Liver (tissue), 3 donors: ENCODE results near the gene TMCC2.

ENCODE experiments used
- ATF3 ChIP-seq: IDR thresholded peaks from 2 replicates; pipeline ENCODE4 v1.6.1; 2016; ENCODE audit warnings: antibody characterized with exemption
- CTCF ChIP-seq: fragments of 150-350 bp; IDR thresholded peaks from 2 replicates; pipeline ENCODE4 v1.5.1; 2017; ENCODE audit warnings: improper control_type of control experiment, low read depth, low read length; ENCODE audit not compliant: missing input control
- FOXA1 ChIP-seq: IDR thresholded peaks from 2 replicates; pipeline ENCODE4 v1.6.1; 2016; ENCODE audit warnings: antibody characterized with exemption
- GABPA ChIP-seq, 2 donors: IDR thresholded peaks in 1 of 2; conservative IDR thresholded peaks in 1 of 2; 2 replicates each; pipeline ENCODE4 v1.6.1; 2016; ENCODE audit warnings: antibody characterized with exemption in 2 of 2, mild to moderate bottlenecking in 1 of 2, moderate library complexity in 1 of 2
- HNF4A ChIP-seq, 2 donors: conservative IDR thresholded peaks; 2 replicates each; pipeline ENCODE4 v1.6.1; 2016; ENCODE audit warnings: antibody characterized with exemption in 2 of 2, mild to moderate bottlenecking in 2 of 2
- JUND ChIP-seq, 2 donors: IDR thresholded peaks; 2 replicates each; pipeline ENCODE4 v1.6.1; 2016; ENCODE audit warnings: antibody characterized with exemption in 2 of 2
- MAX ChIP-seq: IDR thresholded peaks from 2 replicates; pipeline ENCODE4 v1.6.1; 2016; ENCODE audit warnings: antibody characterized with exemption
- RAD21 ChIP-seq, 2 donors: IDR thresholded peaks; 2 replicates each; pipeline ENCODE4 v1.6.1; 2016; ENCODE audit warnings: antibody characterized with exemption in 2 of 2, mild to moderate bottlenecking in 2 of 2
- REST ChIP-seq: IDR thresholded peaks from 2 replicates; pipeline ENCODE4 v1.6.1; 2016; ENCODE audit warnings: antibody characterized with exemption, mild to moderate bottlenecking
- TAF1 ChIP-seq: conservative IDR thresholded peaks from 2 replicates; pipeline ENCODE4 v1.6.1; 2016; ENCODE audit warnings: antibody characterized with exemption, mild to moderate bottlenecking
- YY1 ChIP-seq: IDR thresholded peaks from 2 replicates; pipeline ENCODE4 v1.6.1; 2016; ENCODE audit warnings: antibody characterized with exemption, mild to moderate bottlenecking
- donor health status: healthy.
- donor health status: healthy.

- no peak for TF ChIP-seq CTCF
- TF ChIP-seq FOXA1: no peak
- no peak for TF ChIP-seq GABPA (IDR thresholded peaks at IDR 0.05 in 1 of 2, conservative IDR thresholded peaks at IDR 0.05 in 1 of 2)
- no peak for TF ChIP-seq YY1
- TF ChIP-seq MAX: no peak
- TF ChIP-seq REST: no peak
- TF ChIP-seq TAF1: no peak
- no peak for TF ChIP-seq JUND (IDR thresholded peaks at IDR 0.05)
- no peak for TF ChIP-seq ATF3
- no peak for TF ChIP-seq HNF4A (conservative IDR thresholded peaks at IDR 0.05)
- TF ChIP-seq RAD21 (IDR thresholded peaks at IDR 0.05): no peak
These were observed 63.9 kb downstream of the TMCC2 start for GRCh38 chr1:205291596-205291995.
